GM21786 (cell line): ENCODE results near the gene PAMR1.

Experiments
- ATAC-seq: cut with Tn5 transposase; IDR thresholded peaks from one replicate; pipeline ENCODE4 v1.9.1; 2021; ENCODE audit not compliant: unreplicated experiment

Gene PAMR1

DNA sequence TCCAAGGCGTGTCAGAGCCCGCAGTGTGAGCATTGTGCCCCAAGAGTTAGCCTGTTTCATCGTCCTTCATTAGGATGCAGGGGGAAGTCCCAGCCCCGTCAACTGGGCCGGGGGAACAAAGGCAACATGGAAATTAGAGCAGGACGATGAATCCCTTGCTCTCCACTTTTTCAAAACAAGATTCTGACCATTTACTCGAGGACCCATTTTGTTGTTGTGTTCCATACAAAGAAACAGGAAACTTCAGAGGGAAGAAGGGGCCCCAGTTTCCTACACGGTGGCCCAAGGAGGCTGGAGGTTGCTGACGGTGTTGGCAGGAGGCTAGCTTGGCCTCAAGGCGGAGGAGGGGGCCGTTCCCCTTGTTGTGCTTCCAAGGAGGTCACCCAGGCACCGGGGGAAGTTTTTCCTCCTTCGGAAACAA is 62.1 kb downstream of the PAMR1 start:
- no peak for ATAC-seq

DNA sequence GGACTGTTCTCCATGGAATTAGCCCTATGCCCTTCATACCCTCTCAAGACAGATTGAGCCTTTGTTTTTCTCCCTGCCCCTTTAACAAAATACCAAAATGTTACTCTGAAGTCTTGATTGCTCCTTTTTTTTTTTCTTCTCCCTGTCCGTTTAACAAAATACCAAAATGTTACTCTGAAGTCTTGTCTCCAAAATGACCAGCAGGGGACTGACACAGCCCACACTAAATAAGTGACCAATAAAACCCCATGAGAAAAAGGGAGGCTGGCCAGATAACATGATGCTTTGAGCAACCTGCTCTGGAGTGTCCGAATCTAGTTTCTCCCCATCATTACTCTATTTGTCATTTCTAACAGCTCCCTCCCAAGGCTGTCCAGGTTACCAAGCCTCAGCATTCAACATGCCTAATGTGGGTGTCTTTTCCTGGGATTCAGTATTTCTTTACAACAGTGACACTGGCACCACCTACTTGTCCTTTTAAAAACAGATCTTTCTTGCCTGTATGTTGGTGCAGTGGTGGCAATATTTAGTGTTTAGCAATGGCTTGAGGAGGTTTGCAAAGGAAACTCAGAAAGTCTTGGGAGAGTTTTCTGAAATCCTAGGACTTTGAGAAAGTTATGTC is 63.4 kb downstream of the PAMR1 start:
- ATAC-seq: no peak

DNA sequence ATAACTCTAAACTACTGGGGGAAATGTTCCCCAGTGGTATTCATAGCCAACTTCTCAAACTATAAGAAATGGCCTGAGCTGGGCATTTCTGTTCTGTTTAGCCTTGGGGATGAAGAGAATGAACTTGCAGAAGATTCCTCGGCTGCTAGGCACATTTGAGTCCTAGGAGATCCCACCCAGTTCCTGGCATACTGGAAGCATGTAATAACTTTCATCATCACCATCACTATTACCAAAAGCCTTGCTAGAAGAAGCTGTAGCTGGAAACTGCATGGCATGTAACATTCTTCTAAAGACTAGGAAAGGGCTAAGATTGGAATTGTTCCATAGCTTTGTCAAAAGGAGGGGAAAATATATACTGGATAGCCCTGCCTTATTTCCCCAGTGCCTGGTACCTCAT is 65.9 kb downstream of the PAMR1 start:
- no peak for ATAC-seq

DNA sequence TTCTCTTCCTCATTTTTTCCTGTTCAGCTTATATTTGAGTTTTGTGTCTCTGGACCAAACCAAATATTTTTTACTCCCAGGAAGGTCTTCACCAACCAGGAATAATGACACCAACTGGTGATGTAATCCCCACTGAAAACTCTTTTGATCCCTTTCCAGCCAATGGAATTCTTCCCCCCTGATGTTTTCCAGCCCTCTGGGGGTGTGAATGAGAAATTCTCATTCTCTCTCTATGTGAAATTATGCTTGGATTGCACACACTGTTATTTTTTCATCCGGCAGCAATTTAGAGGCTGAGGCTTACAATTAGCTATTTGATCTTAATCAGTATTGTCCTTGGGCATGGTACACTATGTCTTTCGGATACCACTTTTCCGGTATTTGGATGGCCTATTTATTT is 66.6 kb downstream of the PAMR1 start:
- no peak for ATAC-seq

DNA sequence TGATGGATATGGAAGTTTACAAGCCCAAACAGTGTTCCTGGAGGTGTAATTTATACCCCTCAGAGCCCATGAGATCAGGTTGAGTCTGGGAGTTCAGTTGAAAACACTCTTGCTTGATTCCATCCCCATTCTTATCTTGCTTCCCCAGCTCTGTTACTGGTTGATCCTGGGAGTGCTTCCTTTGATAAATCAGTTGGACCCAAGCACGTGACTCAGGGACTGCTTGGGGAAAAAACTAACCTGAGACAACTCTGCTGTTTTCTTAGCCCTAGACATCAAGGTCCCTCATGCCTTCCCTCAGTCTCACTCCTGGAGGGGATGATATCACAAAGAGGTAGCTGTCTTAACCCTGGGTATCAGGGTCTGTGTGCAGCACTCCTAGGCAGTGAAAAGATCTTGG is 71.1 kb downstream of the PAMR1 start:
- no peak for ATAC-seq

DNA sequence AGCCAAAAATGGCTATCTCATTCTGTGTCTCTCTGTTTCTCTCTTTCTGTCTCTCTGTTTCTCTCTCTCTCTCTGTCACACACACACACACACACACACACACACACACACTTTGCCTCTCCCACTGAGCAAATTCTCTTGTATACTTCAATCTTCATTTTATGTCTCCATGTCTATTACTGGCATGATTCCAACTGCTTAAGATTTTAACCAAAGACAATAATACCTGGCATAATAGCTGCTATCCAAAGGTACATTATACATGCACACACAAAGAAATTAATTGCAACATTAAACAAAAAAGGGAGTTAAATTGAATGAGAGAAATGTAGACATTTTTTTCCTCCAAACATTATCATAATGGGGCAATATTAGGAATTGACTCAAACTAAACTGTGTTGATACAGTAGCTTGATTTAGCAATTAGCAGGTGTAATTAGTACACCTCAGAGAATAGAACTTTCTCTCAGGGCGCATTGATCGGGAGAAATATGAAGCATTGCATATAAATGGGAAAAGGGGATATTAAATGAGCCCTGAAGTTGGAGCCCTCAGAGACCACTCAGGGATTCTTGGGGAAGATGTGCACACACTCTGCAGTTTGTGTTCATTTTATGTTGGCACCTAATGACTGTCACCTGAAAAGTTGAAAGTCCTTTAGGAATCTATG is 88.7 kb downstream of the PAMR1 start:
- ATAC-seq: no peak

DNA sequence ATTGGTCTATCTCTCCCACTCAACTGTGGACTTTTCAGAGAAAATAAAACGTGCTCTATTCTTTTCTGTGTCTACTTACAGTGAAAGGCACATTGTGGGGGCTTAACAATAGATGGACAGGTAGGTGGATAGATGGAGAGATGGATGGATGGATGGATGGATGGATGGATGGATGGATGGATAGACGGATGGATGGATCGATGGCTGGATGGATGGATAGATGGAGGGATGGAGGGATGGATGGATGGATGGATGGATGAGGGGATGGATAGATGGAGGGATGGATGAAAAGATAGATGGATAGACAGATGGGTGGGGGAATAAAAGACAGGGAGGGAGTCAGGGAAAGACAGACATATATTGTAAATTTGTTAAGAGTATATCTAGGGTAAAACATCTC is 91.8 kb downstream of the PAMR1 start:
- no peak for ATAC-seq

DNA sequence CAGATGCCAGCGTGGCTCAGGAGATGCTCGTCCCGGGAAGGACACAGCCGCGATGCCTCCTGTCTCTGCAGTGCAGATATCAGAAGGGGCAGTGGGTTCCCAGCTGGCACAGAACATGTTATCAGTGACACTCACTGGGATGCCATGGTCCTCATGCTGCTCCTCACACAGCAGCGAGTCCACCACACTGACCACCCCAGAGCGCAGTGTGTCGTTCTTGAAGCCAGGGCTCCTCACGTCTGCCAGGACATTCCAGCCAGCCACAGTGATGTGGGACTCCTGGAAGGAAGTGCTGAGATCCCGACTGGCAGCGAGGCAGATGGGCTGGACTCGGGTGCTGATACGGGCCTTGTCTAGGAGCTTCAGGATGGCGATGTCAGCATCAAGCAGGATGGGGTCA is 93.0 kb downstream of the PAMR1 start:
- ATAC-seq: no peak

DNA sequence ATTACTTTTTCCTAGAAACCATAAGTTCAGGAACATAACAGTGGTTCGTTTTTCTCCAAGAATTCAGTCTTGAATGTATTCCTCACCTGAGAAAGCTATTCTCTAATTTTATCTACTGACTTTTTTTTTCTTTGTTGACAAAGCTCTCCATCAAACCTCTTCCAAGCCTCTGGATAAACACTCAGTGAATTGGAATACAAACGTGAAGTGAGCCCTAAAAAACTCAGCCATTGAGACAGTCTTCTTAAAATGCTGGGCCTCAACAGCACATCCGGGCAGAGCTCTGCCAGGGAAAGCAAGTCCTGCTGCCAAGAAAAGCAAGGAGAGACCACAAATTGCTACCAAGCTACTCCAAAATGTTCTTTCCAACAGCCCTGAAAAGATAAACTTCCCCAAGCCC is 98.3 kb downstream of the PAMR1 start:
- no peak for ATAC-seq

DNA sequence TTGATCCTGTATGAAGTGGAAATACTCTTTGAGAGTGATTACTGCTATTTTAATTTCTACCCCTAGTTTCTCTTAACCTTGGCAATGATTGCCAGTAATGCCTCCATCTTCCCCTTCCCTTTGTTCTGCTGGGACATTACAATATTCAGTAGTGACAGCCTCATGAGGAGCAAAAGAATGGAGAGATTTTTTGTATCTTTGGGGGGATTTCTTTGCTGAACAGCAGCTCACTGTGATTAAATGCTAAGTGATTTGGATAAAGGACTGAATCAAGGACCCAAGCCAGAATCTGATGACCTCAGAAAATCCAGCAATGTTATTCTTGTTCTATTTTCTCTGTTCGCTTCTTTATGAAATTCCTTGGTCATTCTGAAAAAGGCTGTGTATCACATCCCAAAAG is 99.1 kb downstream of the PAMR1 start:
- ATAC-seq: no peak

DNA sequence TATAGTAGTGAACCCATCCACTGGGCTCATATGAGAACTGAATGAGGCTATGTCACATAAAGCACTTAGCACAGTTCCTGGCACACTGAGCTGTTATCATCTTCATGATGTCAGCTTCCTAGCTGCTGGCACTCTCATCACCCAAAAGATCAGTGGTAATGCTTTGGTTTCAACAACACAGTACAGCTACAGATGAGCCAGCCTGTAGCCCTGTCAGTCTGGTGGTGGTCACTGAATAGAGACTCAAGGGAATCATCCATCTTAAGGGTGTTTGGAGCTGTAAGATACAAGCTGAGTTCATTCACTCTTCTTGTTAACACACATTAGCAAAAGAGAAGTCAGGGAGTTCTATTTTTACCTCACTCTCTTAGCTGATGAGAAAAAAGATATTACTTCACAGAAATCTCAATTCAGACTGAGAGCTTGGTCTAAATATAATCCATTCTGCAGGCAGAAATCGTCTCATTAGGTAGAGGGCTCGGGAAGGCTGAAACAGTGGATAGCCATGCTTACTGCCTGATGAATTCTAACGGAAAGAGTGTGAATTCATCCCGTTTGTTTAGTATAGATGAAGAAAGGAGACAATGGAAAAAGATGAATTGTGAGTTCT is 99.7 kb downstream of the PAMR1 start:
- ATAC-seq: no peak

DNA sequence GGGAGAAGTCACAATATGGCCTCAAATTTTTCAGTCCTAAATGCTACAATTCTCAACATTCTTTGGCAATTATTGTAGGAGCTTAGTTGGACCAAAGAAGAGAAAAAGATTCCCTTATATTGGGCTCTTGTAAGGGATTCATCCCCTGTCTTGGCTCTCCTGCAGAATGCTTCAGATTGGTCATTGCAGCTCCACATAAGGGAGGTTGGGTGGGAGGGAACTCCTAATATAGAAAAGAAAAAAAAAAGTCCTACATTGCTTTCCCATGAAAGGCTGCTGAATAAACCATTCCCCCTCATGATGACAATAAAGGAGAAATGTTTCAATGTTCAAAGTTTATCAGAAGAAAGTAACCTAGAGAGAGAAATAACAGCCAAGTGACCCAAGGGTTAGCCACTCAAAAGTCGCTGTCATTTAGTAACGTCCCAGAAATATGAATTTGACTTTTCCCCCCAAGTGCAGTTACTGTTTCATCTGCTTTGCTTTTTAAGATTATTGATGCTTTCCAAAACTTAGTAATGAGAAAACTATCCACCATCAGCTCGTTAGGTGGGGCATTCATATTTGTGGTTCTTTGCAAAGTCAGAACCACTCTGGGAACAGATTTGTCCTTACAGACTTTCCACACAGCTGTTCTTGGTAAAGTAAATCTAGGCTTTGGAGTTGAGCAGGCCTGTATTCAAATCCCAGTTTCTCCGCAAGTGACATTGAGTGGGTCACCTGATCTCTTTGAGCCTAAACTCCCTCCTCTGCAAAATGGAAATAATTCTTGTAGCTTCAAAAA is 101.1 kb downstream of the PAMR1 start:
- ATAC-seq: no peak

DNA sequence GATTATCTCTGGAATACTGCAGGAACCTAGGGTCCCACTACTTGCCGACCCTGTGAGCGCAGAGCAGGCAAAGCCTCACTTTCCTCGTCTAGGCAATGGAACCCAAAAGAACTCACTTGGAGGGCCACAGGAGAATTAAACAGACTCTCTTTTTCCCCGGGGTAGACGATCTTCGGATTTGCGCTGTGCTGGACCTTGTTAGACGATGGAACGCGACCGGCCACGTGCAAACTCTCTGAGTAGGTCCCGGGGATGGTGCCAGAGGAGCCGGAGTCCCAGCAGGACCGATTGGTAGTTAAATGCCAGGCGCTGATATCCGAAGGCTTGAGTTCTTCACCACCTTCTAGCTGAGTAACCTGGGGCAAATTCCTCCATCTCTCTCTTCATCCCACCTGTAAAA is 105.0 kb downstream of the PAMR1 start:
- ATAC-seq: no peak

DNA sequence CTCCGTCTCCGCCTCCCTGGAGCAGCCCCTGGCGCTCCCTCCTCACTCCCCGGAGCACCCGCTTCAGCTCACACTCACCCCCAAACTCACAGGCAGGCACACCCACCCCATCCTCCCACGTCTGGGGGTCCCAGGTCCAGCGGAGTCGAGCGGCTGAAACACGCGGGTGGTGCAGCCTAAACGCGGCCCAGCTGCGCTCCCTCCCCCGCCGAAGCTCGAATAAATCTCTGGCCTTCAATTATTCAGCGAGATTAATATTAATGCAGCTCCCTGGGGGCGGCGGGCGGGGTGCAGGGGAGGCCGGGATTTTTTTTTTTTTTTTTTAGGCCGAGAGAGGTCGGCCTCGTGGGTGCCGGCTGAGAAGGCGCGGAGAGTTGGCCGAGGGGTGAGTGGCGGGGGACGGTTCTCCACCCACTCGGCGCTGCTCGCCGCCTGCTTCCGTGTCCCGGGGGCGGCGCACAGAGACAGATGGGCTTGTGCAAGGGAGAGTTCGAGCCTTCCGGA is 105.5 kb downstream of the PAMR1 start:
- no peak for ATAC-seq

DNA sequence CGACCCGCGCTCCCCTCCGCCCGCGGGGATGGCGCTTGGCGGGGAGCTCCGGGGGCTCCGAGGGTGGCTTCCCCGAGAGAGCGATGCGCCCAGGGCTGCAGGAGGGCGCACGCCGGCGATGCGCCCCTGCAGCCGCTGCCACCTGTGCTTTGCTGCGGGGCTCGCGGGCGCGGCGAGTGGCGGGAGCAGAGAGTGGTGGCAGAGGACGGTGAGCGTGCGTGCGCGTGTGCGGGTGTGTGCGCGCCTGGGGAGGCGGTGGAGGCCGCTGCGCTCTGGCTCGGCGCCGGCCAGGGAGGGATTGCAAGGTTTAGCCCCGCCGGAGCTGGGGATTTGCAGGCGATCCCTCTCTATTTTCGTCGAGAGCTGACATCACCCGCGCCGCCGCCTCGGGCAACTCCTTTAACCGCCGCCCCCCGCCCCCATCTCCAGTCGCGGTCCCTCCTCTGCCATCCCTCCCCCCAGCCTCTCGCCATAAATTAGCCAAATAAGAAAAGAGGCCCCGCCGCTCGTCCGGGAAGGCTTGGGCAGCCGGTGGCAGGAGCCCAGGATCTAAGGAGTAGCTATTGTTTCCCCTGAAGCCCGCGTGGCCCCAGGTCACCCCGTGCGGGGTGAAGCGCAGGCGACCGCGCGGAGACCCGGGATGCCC is 106.1 kb downstream of the PAMR1 start, which contains the start of gene SLC1A2:
Gene SLC1A2, minus strand, starts transcription at position 375 of the 646 bp plus-strand sequence. CDS start 592 bp downstream, outside the sequence.
- no peak for ATAC-seq

DNA sequence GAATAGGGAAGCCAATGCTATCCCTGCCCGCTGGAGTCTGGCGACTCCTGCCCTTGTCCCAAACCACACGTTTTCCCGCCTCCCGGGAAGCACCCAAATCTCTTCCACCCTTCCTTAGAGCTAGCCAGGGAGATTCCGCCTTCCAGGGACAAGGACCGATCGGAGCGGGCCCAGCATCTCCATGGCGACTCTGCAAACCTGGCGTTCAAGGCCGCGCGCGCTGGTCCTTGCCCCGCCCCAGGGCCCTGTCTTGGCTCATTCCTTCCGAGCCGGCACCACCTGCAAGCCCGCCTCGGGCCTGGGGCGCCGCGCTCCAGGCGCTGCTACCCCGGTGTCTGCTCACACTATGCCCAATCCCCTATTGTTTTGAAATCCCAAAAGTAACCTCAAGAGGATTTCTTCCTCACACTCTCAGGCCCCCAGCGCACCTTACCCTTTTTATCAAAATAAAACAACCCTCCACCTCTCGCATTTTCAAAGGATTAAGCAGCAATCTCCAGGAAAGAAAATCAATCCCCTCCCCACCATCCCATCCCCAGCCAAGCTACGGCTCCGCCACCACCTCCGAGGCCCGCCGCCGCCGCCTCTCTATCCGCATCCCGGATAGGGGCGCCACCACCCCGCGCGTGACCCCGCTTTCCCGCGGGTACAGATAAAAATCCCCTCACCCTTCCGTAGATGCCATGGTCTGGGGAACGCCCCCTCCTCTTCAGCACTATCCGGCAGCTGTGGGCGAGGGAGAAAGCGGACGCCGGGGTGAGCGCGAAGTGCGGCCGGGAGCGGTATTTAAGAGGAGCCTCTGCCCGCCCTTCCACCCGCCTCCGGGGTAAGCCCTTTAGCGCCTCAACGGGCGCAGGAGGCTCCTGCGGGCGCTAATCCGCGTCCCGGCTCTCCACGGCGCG is 106.9 kb downstream of the PAMR1 start:
- ATAC-seq: no peak

DNA sequence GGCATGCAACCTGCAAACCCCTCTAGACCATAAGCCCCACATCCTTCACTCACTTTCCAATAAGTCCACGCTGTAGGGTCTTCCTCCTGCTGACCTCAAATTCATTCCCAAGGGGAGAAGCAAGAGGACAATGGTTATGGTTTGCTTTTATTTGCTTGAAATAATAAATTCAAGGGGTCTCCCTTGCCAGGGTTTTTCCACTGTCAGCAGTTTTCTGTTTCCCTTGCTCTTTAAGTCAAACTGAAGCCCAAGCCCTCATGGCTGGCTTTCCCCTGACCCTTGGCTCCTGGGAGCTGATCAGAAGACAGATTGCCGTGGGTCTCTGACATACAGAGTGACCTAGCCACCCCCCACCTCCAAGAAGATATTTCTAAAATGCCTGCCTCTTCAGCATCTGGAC is 109.9 kb downstream of the PAMR1 start:
- no peak for ATAC-seq

DNA sequence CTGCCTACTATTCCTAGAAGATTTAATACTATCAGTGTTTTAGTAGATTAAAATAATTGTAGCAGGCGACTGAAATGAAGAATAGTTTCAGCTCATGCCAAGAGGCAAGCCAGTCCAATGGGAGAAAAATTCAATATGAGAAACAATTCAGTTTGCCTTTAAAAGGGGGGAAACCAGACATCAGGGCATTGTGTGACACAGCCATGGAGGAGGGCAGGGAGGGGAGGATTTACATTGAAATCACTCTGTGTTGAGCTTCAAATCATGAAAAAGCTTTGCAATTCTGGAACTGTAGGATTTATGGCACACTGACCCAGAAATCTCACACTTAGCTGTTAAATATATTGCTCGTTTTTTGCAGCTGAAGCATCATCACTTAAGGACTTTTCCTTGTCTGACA is 110.6 kb downstream of the PAMR1 start:
- ATAC-seq: no peak

DNA sequence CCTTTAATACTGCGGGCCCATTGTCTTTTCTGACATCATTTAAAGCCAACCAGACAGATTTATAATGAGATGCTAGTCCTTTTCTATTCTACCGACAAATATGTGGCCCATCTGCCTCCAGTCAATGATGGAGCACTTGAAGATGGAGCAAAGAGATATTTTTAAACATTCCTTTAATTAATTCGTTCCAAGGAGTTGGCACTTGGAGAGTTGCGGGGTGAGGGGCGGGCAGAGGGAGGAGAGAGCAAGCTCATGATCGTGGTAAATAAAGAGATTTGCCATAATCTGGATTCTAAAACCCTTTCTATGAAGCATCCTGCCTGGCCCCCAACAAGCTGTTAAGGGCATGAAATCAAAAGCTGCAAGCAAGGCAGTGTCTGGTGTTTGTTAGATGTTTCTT is 111.1 kb downstream of the PAMR1 start:
- no peak for ATAC-seq

DNA sequence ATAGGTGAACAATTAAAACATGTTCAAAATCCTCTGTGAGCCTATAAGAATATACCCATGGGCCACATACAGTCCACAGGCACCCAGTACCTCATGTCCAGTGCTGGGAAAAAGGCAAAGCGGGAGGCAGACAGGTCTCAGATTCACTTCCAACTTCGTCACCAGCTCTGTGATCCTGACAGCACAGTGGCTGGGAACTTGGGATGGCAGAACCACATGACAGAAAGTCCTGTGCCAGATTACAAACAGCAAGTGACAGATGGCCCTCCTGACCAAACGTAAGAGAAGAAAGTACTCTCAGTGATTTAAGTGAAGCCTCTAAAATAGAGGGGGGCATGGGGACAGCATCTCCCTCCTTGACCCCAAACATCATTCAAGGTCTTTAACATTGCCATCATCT is 111.8 kb downstream of the PAMR1 start:
- ATAC-seq: no peak
